Left lung (tissue), 10 donors: ENCODE data around the gene CDC42EP5. TPM values are rescaled to one million over a fixed set of nuclear protein-coding genes. Genes with fewer than 3 reads are reported as not detected.

Source experiments
- ATAC-seq: fragments of 200-7000 bp; cut with Tn5 transposase; one replicate; pipeline ENCODE4 v1.9.1; 2020; ENCODE audit warnings: moderate library complexity
- DNase-seq, 4 donors: peaks; one replicate each; pipeline ENCODE4 v3.0.0-alpha.2; 2013 to 2020
- H3K27ac ChIP-seq, 2 donors: fragments of 200-600 bp; sonication (generic) in 1 of 2; one replicate each; pipeline versions ENCODE4 v1.5.0 to v1.8.0; 2020 to 2021
- H3K27me3 ChIP-seq, 2 donors: fragments of 200-600 bp; sonication (generic) in 1 of 2; one replicate each; pipeline versions ENCODE4 v1.5.0 to v1.8.0; 2020 to 2021
- H3K36me3 ChIP-seq, 2 donors: fragments of 200-600 bp; sonication (generic) in 1 of 2; one replicate each; pipeline versions ENCODE4 v1.5.0 to v1.8.0; 2020 to 2021
- H3K4me1 ChIP-seq, 2 donors: fragments of 200-600 bp; one replicate each; pipeline ENCODE4 v1.8.0; 2021
- H3K4me3 ChIP-seq, 2 donors: fragments of 200-600 bp; sonication (generic) in 1 of 2; one replicate each; pipeline versions ENCODE4 v1.5.0 to v1.8.0; 2020 to 2021; ENCODE audit warnings: mild to moderate bottlenecking in 1 of 2
- H3K9me3 ChIP-seq, 2 donors: fragments of 200-600 bp; sonication (generic) in 1 of 2; one replicate each; pipeline versions ENCODE4 v1.5.0 to v1.8.0; 2020 to 2021
- intact Hi-C, 2 donors: fragments of 100-400 bp; cut with DNase I; formaldehyde crosslinking; loops; one replicate each; pipeline versions ENCODE4 v1.11.2 to v1.14.2; 2022
- polyA plus RNA-seq, 6 donors: library from polyadenylated mRNA; unstranded; fragments of 120-200 nt; gene quantifications; one replicate each; pipeline ENCODE4 v1.2.1, GENCODE V29; 2013; ENCODE audit not compliant: insufficient read length in 6 of 6
- total RNA-seq, 2 donors: library from RNA; stranded (reverse); fragmentation: NEBNext Ultra II Directional; extraction: Animal tissue kit (Norgen Biotek cat#: 25700); gene quantifications; one replicate each; pipeline ENCODE4 v1.2.1, GENCODE V29; 2021
- TF ChIP-seq, protein P1 (sequence below), 2 donors: fragments of 200-600 bp; sonication (generic) in 1 of 2; IDR thresholded peaks; one replicate each; pipeline versions ENCODE4 v1.5.0 to v1.8.0; 2021; ENCODE audit warnings: antibody characterized with exemption in 2 of 2
- donor health status: DM: no; HTN: yes; CAD: no.
- donor health status: DM: no; HTN: no; CAD: no.

Gene CDC42EP5
- total and polyA plus RNA-seq, 8 donors: 20.4 to 57.6 (median 31.1) TPM

DNA sequence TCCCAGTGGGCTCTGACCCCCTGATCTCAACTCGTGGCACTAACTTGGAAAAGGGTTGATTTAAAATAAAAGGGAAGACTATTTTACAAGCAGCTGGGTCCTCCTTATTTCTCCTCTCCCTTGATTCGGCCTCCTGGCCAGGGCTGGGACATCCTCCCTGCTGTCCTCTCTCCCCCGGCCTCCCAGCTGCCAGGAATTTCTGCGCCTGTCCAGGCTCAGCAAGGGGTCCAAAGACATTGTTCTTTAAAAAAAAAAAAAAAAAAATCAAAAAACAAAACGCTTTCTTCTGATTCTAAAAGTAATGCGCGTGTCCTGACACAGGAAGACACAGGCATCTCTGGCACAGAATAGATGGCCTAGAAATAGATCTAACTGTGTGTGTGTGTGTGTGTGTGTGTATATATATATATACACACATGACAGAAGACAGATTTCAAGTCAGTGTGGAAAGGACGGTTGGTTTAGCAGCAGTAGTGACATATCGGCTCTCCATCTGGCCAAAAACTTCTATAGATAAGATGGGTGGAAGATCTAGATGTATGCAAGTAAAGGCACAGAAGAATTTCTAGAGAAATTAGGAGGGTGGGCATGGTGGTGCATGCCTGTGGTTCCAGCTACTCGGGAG is 36.4 kb downstream of the CDC42EP5 start:
- H3K4me3 ChIP-seq: no peak overlapping the region
- H3K9me3 ChIP-seq: no peaks in the 10 kb centered on the region
- H3K36me3 ChIP-seq: peaks cover 0 to 7% of the 10 kb centered on the region in 2 donors
- no peaks in the 10 kb centered on the region for H3K4me1 ChIP-seq
- ATAC-seq (no peak), DNase-seq (no peak)
- TF ChIP-seq, protein P1, sequence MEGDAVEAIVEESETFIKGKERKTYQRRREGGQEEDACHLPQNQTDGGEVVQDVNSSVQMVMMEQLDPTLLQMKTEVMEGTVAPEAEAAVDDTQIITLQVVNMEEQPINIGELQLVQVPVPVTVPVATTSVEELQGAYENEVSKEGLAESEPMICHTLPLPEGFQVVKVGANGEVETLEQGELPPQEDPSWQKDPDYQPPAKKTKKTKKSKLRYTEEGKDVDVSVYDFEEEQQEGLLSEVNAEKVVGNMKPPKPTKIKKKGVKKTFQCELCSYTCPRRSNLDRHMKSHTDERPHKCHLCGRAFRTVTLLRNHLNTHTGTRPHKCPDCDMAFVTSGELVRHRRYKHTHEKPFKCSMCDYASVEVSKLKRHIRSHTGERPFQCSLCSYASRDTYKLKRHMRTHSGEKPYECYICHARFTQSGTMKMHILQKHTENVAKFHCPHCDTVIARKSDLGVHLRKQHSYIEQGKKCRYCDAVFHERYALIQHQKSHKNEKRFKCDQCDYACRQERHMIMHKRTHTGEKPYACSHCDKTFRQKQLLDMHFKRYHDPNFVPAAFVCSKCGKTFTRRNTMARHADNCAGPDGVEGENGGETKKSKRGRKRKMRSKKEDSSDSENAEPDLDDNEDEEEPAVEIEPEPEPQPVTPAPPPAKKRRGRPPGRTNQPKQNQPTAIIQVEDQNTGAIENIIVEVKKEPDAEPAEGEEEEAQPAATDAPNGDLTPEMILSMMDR (IDR thresholded peaks at IDR 0.05): no peak
- H3K27ac ChIP-seq: no peak overlapping the region
- intact Hi-C loops: no loop called here
- H3K27me3 ChIP-seq: no peaks in the 10 kb centered on the region

DNA sequence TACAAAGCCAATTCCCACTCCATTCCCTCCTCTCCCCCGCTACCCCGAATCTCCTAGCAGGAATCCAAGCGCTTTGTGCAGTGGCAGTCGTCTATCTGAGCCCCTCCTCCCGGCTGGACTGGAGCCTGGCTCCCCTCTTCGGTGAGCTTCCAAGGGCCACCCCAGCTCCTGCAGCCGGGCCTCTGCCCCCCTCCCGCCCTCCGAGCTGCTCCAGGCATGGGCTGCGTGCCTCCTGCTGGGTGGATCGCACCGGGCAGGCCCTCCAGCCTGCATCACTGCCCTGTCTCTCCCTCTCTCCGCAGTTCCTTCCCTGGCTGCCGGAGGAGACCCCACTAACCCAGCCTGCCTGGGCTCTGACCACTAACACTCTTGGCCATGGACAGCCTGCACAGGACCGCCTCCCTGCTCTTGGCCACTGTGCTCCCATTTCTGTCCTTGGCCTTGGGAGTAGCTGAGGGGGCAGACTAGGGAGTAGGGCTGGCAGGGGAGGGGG is 37.0 kb downstream of the CDC42EP5 start:
- DNase-seq (no peak), ATAC-seq (no peak)
- Histone ChIP-seq H3K36me3 (peaks cover 0 to 7% of the 10 kb centered on the region in 2 donors), H3K9me3 (no peaks in the 10 kb centered on the region), H3K4me1 (peaks cover 0 to 5% of the 10 kb centered on the region in 2 donors), H3K27me3 (peaks cover 0 to 6% of the 10 kb centered on the region in 2 donors), H3K27ac (no peak overlapping the region), H3K4me3 (no peak overlapping the region)
- TF ChIP-seq, protein P1 (IDR thresholded peaks at IDR 0.05): no peak
- intact Hi-C loops: no loop called here

DNA sequence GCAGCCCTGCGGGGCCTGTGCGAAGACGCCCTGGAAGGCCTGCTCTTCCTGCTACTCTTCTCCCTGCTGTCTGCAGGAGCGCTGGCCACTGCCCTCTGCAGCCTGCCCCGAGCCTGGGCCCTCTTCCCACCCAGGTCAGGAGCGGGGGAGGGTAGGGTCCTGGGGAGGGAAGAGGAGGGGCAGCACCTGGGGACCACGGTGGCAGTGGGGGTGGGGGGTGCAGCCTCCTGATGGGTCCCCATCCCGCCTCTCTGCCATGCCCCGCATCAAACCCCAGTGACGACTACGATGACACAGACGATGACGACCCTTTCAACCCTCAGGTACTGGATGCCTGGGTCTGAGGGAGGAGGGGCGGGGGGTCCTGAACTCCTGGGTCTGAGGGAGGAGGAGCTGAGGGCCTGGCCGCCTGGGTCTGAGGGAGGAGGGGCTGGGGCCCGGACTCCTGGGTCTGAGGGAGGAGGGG is 37.5 kb downstream of the CDC42EP5 start:
- intact Hi-C loops: no loop called here
- Histone ChIP-seq H3K4me3 (no peak overlapping the region), H3K4me1 (peaks cover 0 to 10% of the 10 kb centered on the region in 2 donors), H3K27ac (no peak overlapping the region), H3K36me3 (peaks cover 0 to 4% of the 10 kb centered on the region in 2 donors), H3K27me3 (peaks cover 0 to 11% of the 10 kb centered on the region in 2 donors), H3K9me3 (no peaks in the 10 kb centered on the region)
- TF ChIP-seq, protein P1 (IDR thresholded peaks at IDR 0.05): no peak
- DNase-seq: no peak
- no peak for ATAC-seq

DNA sequence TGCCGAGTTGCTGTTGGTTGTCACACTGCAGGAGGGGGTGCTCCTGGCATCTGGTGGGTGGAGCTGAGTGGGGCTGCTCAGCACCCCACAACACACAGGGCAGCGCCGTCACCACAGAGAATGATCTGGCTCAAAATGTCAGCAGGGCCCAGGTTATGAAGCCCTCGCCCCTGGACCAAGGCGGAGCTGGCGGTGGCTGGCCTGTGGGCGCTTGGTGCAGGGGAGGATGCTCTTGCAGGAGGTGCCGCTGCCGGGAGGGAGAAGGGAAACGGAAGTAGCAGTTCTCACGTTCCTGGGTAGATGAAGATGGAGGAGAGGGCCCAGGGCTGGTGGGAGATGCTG is 38.3 kb downstream of the CDC42EP5 start:
- Histone ChIP-seq H3K9me3 (no peaks in the 10 kb centered on the region), H3K4me1 (peaks cover 0 to 13% of the 10 kb centered on the region in 2 donors), H3K4me3 (no peak overlapping the region), H3K27me3 (peaks cover 0 to 19% of the 10 kb centered on the region in 2 donors), H3K36me3 (no peaks in the 10 kb centered on the region), H3K27ac (no peak overlapping the region)
- ATAC-seq (no peak), DNase-seq (no peak)
- TF ChIP-seq, protein P1 (IDR thresholded peaks at IDR 0.05): no peak
- intact Hi-C loops: no loop called here

DNA sequence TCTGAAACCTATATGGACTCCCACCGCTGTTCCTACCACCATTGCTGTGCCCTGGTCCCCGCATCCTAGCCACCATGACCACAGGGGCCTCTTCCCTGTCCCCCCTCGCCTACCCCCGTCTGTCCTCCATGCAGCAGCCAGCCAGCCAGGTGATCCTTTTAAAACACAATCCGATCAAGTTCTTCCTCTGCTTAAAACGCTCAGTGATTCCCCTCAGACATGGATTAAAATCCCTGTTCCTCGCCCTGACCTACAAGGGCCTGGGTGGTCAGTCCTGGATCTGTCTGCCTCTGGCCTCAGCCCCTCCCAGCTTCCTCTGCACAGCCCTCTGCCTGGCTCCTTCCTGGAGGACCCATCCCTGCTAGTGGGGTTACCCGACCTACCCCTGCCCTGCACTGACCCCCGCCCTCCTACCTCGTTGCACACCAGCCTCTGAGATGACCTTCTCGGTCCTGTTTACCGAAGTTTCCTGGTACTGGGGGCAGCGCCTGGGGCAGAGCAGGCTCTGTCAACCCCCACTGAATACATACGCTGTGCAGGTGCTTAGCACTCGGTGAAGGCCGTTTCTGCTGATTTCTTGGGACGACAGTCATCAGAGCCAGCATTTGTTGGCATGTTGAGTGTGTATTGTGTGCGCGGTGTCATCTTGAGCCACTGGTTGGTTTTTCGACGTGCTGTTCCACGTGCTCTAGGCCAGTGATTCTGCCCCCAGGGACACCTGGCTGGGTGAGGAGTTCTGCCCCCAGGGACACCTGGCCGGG is 38.8 kb downstream of the CDC42EP5 start:
- intact Hi-C loops: no loop called here
- Histone ChIP-seq H3K4me1 (peaks cover 0 to 13% of the 10 kb centered on the region in 2 donors), H3K36me3 (no peaks in the 10 kb centered on the region), H3K9me3 (no peaks in the 10 kb centered on the region), H3K4me3 (no peak overlapping the region), H3K27me3 (peaks cover 0 to 24% of the 10 kb centered on the region in 2 donors), H3K27ac (no peak overlapping the region)
- TF ChIP-seq, protein P1 (IDR thresholded peaks at IDR 0.05): no peak
- ATAC-seq: no peak
- DNase-seq: no peak
